Measurements from ENCODE around the gene CDK7. TPM values are rescaled to one million over a fixed set of nuclear protein-coding genes. Genes with fewer than 3 reads are reported as not detected.

CDK7 gene
- total and polyA plus RNA-seq, 12 donors: 10.5 to 17.9 (median 13.7) TPM

GRCh38 chr5:69189162-69190086 lies 45.3 kb upstream of the CDK7 start, which contains the start of gene CENPH:
TSS of gene CENPH (plus strand) at chr5:69189583. CDS start at chr5:69189635, 52 bp downstream.
- intact Hi-C loops (cut with DNase I): loop anchor here in 2 of 10 donors (2.0 to 10.0 kb wide), 3 partner anchors 23 to 145 kb away; partner anchors contain the start of genes CCNB1 (in 1 of the 2) and CDK7 (in 1 of the 2)
- ATAC-seq: peak; percentile 97 to 100 (median 98)
- peak within 1 kb of the TSS; percentile 49 to 93 (median 78) for H3K4me3 ChIP-seq
- TF ChIP-seq CTCF (IDR thresholded peaks at IDR 0.05): no peak
- H3K27me3 ChIP-seq: no peaks in the 10 kb centered on the region
- H3K36me3 ChIP-seq: peaks cover 0 to 7% (median 0%) of the 10 kb centered on the region in 9 donors
- H3K4me1 ChIP-seq: peaks cover 3 to 18% (median 17%) of the 10 kb centered on the region in 9 donors
- DNase-seq: peak; percentile 87 to 91
- H3K27ac ChIP-seq: peak within 1 kb of the TSS in 9 of 10 donors; percentile 35 to 82 (median 76)
- WGBS, 2 donors: 0 to 1% methylated on average over 55 of the region's 55 CpGs
- H3K9me3 ChIP-seq: no peaks in the 10 kb centered on the region

GRCh38 chr5:69202497-69202896 lies 32.2 kb upstream of the CDK7 start:
- DNase-seq (no peak), ATAC-seq (no peak)
- no peak for TF ChIP-seq CTCF (IDR thresholded peaks at IDR 0.05)
- Histone ChIP-seq H3K4me1 (no peaks in the 10 kb centered on the region), H3K36me3 (peaks cover 0 to 6% (median 0%) of the 10 kb centered on the region in 9 donors), H3K4me3 (no peak overlapping the region), H3K9me3 (no peaks in the 10 kb centered on the region), H3K27me3 (no peaks in the 10 kb centered on the region), H3K27ac (no peak overlapping the region)
- 95 to 98% methylated on average over 1 of the region's 1 CpG for WGBS, 2 donors
- intact Hi-C loops (cut with DNase I): no loop called here

GRCh38 chr5:69206528-69207190 lies 28.0 kb upstream of the CDK7 start:
- no peak for DNase-seq
- H3K4me1 ChIP-seq: no peaks in the 10 kb centered on the region
- H3K4me3 ChIP-seq: no peak overlapping the region
- no peaks in the 10 kb centered on the region for H3K27me3 ChIP-seq
- ATAC-seq: no peak
- no peaks in the 10 kb centered on the region for H3K9me3 ChIP-seq
- H3K36me3 ChIP-seq: peaks cover 0 to 5% (median 0%) of the 10 kb centered on the region in 9 donors
- intact Hi-C loops (cut with DNase I): no loop called here
- WGBS, 2 donors: 98 to 99% methylated on average over 5 of the region's 5 CpGs
- no peak for TF ChIP-seq CTCF (IDR thresholded peaks at IDR 0.05)
- H3K27ac ChIP-seq: no peak overlapping the region

- WGBS, 2 donors: 72 to 77% methylated on average over 2 of the region's 2 CpGs
Measured at GRCh38 chr5:69209602-69210001, 25.1 kb upstream of the CDK7 start.

More at GRCh38 chr5:69209602-69210001, 25.1 kb upstream of the CDK7 start:
- ATAC-seq (no peak), DNase-seq (no peak)
- no peaks in the 10 kb centered on the region for H3K36me3 ChIP-seq
- no peak overlapping the region for H3K4me3 ChIP-seq
- no peak for TF ChIP-seq CTCF (IDR thresholded peaks at IDR 0.05)
- intact Hi-C loops (cut with DNase I): loop anchor here in 3 of 10 donors (10.0 kb wide), 2 partner anchors 115 to 125 kb away; partner anchors contain the start of genes SLC30A5 (in 2 of the 3) and CCDC125 (in 1 of the 3)
- no peaks in the 10 kb centered on the region for H3K9me3 ChIP-seq
- no peaks in the 10 kb centered on the region for H3K27me3 ChIP-seq
- no peaks in the 10 kb centered on the region for H3K4me1 ChIP-seq
- H3K27ac ChIP-seq: no peak overlapping the region

Measured in heart right ventricle (tissue), 16 donors.